Peyer's patch (tissue), 4 donors: ENCODE data around the gene TMEM239. TPM values are rescaled to one million over a fixed set of nuclear protein-coding genes. Genes with fewer than 3 reads are reported as not detected.

Experiments used
- DNase-seq, 3 donors: peaks; one replicate each; pipeline ENCODE4 v3.0.0-alpha.2; 2017 to 2019
- H3K27ac ChIP-seq, 4 donors: fragments of 200-600 bp; sonication (generic); one replicate each; pipeline ENCODE4 v1.5.1; 2016 to 2019
- H3K27me3 ChIP-seq, 2 donors: fragments of 200-600 bp; sonication (generic); one replicate each; pipeline ENCODE4 v1.5.1; 2019
- H3K36me3 ChIP-seq, 3 donors: fragments of 200-600 bp; sonication (generic); one replicate each; pipeline ENCODE4 v1.5.1; 2016 to 2019
- H3K4me1 ChIP-seq, 4 donors: fragments of 200-600 bp; sonication (generic); one replicate each; pipeline ENCODE4 v1.5.1; 2016 to 2019
- H3K4me3 ChIP-seq, 4 donors: fragments of 200-600 bp; sonication (generic); 1 replicate in 3 of 4; 2 replicates in 1 of 4; pipeline ENCODE4 v1.5.1; 2016 to 2019; ENCODE audit warnings: mild to moderate bottlenecking in 1 of 4
- H3K9me3 ChIP-seq, 4 donors: fragments of 200-600 bp; sonication (generic); one replicate each; pipeline ENCODE4 v1.5.1; 2016 to 2019; ENCODE audit warnings: mild to moderate bottlenecking in 1 of 4
- CTCF ChIP-seq, 6 experiments: fragments of 450-650 bp in 4 of 6; fragments of 200-600 bp in 2 of 6; sonication (generic) in 1 of 6; IDR thresholded peaks; one replicate each; pipeline ENCODE4 v1.5.1; 2017 to 2019; ENCODE audit warnings: antibody characterized with exemption in 6 of 6, mild to moderate bottlenecking in 3 of 6, moderate library complexity in 1 of 6
- POLR2A ChIP-seq, 2 donors: fragments of 450-650 bp; IDR thresholded peaks; one replicate each; pipeline ENCODE4 v1.5.1; 2017; ENCODE audit warnings: antibody characterized with exemption in 2 of 2, mild to moderate bottlenecking in 2 of 2, moderate library complexity in 2 of 2
- total RNA-seq, 4 donors: library from RNA; depleted of rRNA; stranded (reverse); fragments of >200 nt; gene quantifications; one replicate each; pipeline ENCODE4 v1.1.0, GENCODE V29; 2016

The TMEM239 gene
- total RNA-seq, 4 donors from 2014 or later, result not detected

DNA sequence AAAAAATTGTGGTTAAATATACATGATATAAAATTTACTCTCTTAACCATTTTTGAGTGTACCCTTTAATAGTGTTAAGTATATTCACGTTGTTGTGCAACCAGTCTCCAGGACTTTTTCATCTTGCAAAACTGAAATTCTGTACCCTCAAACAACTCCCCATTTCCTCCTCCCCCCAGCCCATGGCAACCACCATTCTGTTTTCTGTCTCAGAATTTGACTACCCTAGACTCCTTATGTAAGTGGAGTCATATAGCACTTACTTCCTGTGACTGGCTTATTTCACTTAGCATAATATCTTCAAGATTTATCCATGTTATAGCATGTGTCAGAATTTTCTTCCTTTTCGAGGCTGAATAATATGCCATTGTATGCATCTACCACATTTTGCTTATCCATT, 29.4 kb downstream of the TMEM239 start:
- no peaks in the 10 kb centered on the region for H3K27me3 ChIP-seq
- H3K4me3 ChIP-seq, result no peak overlapping the region
- peaks cover 0 to 9% (median 0%) of the 10 kb centered on the region in 4 donors for H3K4me1 ChIP-seq
- TF ChIP-seq POLR2A (IDR thresholded peaks at IDR 0.05) (no peak), CTCF (IDR thresholded peaks at IDR 0.05) (no peak)
- no peaks in the 10 kb centered on the region for H3K36me3 ChIP-seq
- no peaks in the 10 kb centered on the region for H3K9me3 ChIP-seq
- no peak for DNase-seq
- no peak overlapping the region for H3K27ac ChIP-seq

GRCh38 chr20:2846698-2847097, 30.5 kb downstream of the TMEM239 start:
- Histone ChIP-seq H3K4me3 (no peak overlapping the region), H3K27me3 (no peaks in the 10 kb centered on the region), H3K27ac (no peak overlapping the region), H3K36me3 (no peaks in the 10 kb centered on the region), H3K9me3 (no peaks in the 10 kb centered on the region), H3K4me1 (peaks cover 0 to 3% (median 0%) of the 10 kb centered on the region in 4 donors)
- TF ChIP-seq POLR2A (IDR thresholded peaks at IDR 0.05) (no peak), CTCF (IDR thresholded peaks at IDR 0.05) (no peak)
- DNase-seq, result no peak

DNA sequence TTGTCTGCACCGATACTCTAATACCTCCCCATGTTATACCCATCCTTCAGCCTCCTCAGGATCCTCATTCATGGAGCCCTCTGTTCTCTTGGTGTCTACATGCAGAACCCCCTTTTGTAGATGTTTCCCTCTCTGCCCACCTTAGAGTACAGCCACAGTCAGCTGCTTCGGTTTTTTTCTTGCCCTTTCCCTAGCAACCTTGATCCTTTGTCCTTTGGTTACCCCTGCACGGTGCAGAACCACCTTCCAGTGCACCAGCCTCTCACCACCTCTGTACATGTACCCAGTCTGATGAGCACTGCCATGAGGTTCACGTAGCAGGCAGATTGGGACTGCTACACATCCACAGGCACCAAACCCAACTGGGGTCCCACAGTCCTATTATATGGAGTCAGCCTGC, 31.6 kb downstream of the TMEM239 start:
- no peaks in the 10 kb centered on the region for H3K36me3 ChIP-seq
- H3K27ac ChIP-seq, result no peak overlapping the region
- no peaks in the 10 kb centered on the region for H3K9me3 ChIP-seq
- no peaks in the 10 kb centered on the region for H3K4me1 ChIP-seq
- TF ChIP-seq POLR2A (IDR thresholded peaks at IDR 0.05) (no peak), CTCF (IDR thresholded peaks at IDR 0.05) (no peak)
- no peak for DNase-seq
- H3K4me3 ChIP-seq, result no peak overlapping the region
- H3K27me3 ChIP-seq, result no peaks in the 10 kb centered on the region

GRCh38 chr20:2849529-2849928, 33.4 kb downstream of the TMEM239 start:
- Histone ChIP-seq H3K36me3 (no peaks in the 10 kb centered on the region), H3K4me1 (no peaks in the 10 kb centered on the region), H3K27me3 (no peaks in the 10 kb centered on the region), H3K27ac (no peak overlapping the region), H3K9me3 (no peaks in the 10 kb centered on the region), H3K4me3 (no peak overlapping the region)
- DNase-seq, result no peak
- TF ChIP-seq CTCF (IDR thresholded peaks at IDR 0.05) (no peak), POLR2A (IDR thresholded peaks at IDR 0.05) (no peak)

- TF ChIP-seq CTCF (IDR thresholded peaks at IDR 0.05), result no peak
- no peak for TF ChIP-seq POLR2A (IDR thresholded peaks at IDR 0.05)
- no peaks in the 10 kb centered on the region for H3K9me3 ChIP-seq
- no peaks in the 10 kb centered on the region for H3K4me1 ChIP-seq
- no peak overlapping the region for H3K4me3 ChIP-seq
- no peaks in the 10 kb centered on the region for H3K36me3 ChIP-seq
- no peaks in the 10 kb centered on the region for H3K27me3 ChIP-seq
- H3K27ac ChIP-seq, result no peak overlapping the region
- no peak for DNase-seq
These were observed 34.9 kb downstream of the TMEM239 start for GRCh38 chr20:2851086-2851485.

DNA sequence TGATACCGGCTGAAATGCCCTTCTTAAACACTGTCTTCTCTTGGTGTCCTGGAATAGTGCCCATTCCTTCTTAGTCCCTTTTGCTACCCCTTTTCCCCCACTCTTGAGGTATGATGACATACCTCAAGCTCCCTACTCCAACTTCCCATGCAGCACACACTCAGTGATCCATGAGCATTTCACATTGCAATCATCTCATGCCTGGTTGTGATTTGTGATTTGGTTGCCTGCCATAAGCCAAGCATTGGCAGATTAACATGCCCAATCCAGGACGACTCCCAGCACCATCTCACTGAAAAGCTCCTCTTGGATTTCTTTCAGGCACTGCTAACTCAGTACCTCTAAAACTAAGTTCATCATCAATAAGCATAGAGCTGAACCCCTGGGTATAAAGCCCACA, 42.4 kb downstream of the TMEM239 start:
- no peaks in the 10 kb centered on the region for H3K4me1 ChIP-seq
- no peak overlapping the region for H3K27ac ChIP-seq
- no peaks in the 10 kb centered on the region for H3K9me3 ChIP-seq
- DNase-seq, result no peak
- no peak for TF ChIP-seq POLR2A (IDR thresholded peaks at IDR 0.05)
- no peak for TF ChIP-seq CTCF (IDR thresholded peaks at IDR 0.05)
- no peak overlapping the region for H3K4me3 ChIP-seq
- peaks cover 0 to 32% (median 0%) of the 10 kb centered on the region in 3 donors for H3K36me3 ChIP-seq
- no peaks in the 10 kb centered on the region for H3K27me3 ChIP-seq
